Measurements from ENCODE around the gene FAM180A.

The FAM180A gene

DNA sequence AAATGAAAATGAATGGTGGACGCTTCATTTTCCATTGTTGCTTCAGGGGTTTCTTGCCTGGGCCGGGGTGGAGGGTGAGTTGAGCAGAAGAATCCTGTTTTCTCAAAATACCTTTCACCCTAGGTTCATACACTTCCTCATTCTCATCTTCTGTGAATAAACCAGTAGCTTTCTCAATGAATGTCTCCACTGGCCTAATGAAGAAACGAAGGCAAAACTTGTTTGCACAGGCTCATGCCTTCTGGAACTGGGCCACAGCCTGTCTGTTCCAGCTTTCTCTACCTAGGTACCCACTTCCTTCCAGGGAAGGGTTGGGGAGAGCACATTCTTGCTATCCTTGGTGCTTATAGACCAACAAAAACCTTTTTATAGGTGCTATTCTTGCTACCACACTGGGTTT is 65.0 kb downstream of the FAM180A start:
- no peak for DNase-seq (ENCODE audit: low read depth)

DNA sequence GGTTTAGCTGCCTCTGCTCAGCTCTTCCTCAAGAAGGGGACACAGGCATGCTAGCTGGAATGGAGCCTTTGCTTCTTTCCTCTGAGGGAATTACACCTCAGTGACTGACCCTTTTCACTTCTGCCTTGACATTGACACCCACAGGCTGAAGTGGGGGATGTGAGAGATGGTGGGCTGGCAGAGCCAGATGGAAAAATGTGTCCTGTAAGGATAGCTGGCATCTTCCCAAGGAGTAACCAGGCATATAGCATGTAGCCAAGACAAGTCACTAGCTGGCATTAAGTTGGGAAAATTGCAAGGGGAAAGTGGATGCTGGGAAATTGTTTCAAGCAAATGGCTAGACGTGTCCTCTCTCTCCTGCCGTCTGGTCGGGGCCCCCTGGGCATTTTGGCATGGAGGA is 66.4 kb downstream of the FAM180A start:
- DNase-seq (ENCODE audit: low read depth), result no peak

DNA sequence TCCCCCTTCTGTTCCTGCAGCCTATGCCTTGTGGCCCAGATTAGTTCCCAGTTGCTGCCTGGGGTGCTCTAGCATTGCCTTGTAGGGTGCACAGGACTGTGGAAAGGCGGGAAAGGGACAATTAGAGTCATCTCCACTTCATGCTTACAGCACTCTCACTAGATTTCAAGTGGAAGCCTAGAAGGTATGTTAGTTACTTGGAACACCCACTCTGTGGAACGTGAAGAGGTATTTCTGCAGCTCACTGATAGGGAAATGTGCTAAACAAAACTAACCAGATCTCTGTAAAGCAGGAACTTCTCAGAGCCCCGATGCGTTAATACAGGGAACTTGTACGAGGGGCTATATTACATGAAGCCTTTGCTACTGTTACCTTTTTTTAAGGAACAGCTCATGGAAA is 66.9 kb downstream of the FAM180A start:
- DNase-seq (ENCODE audit: low read depth), result no peak

Data from HS-5 (cell line).